Measurements from ENCODE around the gene HSH2D.
"Not testable (repeated sequence)": the region's sequence is repeated elsewhere in the genome, so short reads cannot be mapped to it uniquely, and the experiment has no call there.

HSH2D gene

GRCh38 chr19:16159655-16160054 is 16.2 kb downstream of the HSH2D start:
- DNase-seq, result no peak

- DNase-seq, result no peak
Measured at GRCh38 chr19:16160445-16160942, 17.0 kb downstream of the HSH2D start.

- no peak for DNase-seq
Measured at GRCh38 chr19:16160943-16161560, 17.6 kb downstream of the HSH2D start.

- no peak for DNase-seq
Measured at GRCh38 chr19:16161840-16162239, 18.4 kb downstream of the HSH2D start.

- DNase-seq, result no peak
Measured at GRCh38 chr19:16164222-16164890, 20.9 kb downstream of the HSH2D start.

GRCh38 chr19:16166417-16166816 is 22.9 kb downstream of the HSH2D start:
- DNase-seq, result no peak

GRCh38 chr19:16167055-16167454 is 23.6 kb downstream of the HSH2D start:
- DNase-seq, result no peak

- no peak for DNase-seq
Measured at GRCh38 chr19:16168465-16169081, 25.1 kb downstream of the HSH2D start.

GRCh38 chr19:16170134-16170533 is 26.6 kb downstream of the HSH2D start:
- DNase-seq, result no peak

- no peak for DNase-seq
Measured at GRCh38 chr19:16175954-16176353, 32.5 kb downstream of the HSH2D start.

- not testable (repeated sequence) for DNase-seq
Measured at GRCh38 chr19:16178866-16179265, 35.4 kb downstream of the HSH2D start.

GRCh38 chr19:16180611-16181010 is 37.1 kb downstream of the HSH2D start:
- peak; percentile 38 for DNase-seq

GRCh38 chr19:16184665-16185122 is 41.2 kb downstream of the HSH2D start:
- DNase-seq, result no peak

- DNase-seq, result peak; percentile 100
Measured at GRCh38 chr19:16185123-16185767, 41.8 kb downstream of the HSH2D start, which contains the start of gene FAM32A. FAM32A (plus strand) TSS chr19:16185410; CDS start chr19:16185443, 33 bp downstream.

GRCh38 chr19:16185768-16186123 is 42.3 kb downstream of the HSH2D start:
- DNase-seq, result peak; percentile 61

- no peak for DNase-seq
Measured at GRCh38 chr19:16188521-16188920, 45.0 kb downstream of the HSH2D start.

GRCh38 chr19:16190198-16190597 is 46.7 kb downstream of the HSH2D start:
- DNase-seq, result no peak

GRCh38 chr19:16190736-16191135 is 47.3 kb downstream of the HSH2D start:
- DNase-seq, result no peak

GRCh38 chr19:16191216-16191908 is 47.9 kb downstream of the HSH2D start:
- no peak for DNase-seq

GRCh38 chr19:16193466-16193865 is 50.0 kb downstream of the HSH2D start:
- no peak for DNase-seq

- DNase-seq, result no peak
Measured at GRCh38 chr19:16197188-16197621, 53.7 kb downstream of the HSH2D start.

GRCh38 chr19:16197622-16198369 is 54.3 kb downstream of the HSH2D start, which contains the start of gene AP1M1:
AP1M1 (plus strand) TSS chr19:16197911; CDS start chr19:16198027, 116 bp downstream.
- DNase-seq, result peak; percentile 98

All from right hindlimb (tissue), 1 donor.